IMR-90 (cell line): ENCODE results near the gene DEGS2. TPM values are rescaled to one million over a fixed set of nuclear protein-coding genes. Genes with fewer than 3 reads are reported as not detected.

ENCODE experiments used
- ATAC-seq: fragments of 200-7000 bp; cut with Tn5 transposase; 2 replicates; pipeline ENCODE4 v1.9.1; 2020; ENCODE audit warnings: low read depth, mild to moderate bottlenecking, moderate library complexity
- BruUV-seq: library from RNA; stranded (reverse); fragments of 400-500 nt; replicated peaks from 2 replicates; lab custom pipeline; 2021; lab: Mats Ljungman, UMichigan
- CTCF ChIA-PET: fragments of 300-600 bp; formaldehyde crosslinking; extraction: SDS; loops from one replicate; lab custom pipeline; 2021; ENCODE audit warnings: antibody characterized with exemption; lab: Yijun Ruan, JAX
- POLR2A ChIA-PET: fragments of 300-600 bp; sonication (Branson Sonifier 250); formaldehyde crosslinking; loops from one replicate; lab custom pipeline; 2022; ENCODE audit warnings: antibody characterized with exemption; ENCODE audit not compliant: unreplicated experiment; lab: Charles Lee
- DNase-seq: peaks from one replicate; pipeline ENCODE4 v3.0.0; 2013
- H2AFZ ChIP-seq: replicated peaks from 2 replicates; pipeline ENCODE3; 2013; ENCODE audit warnings: low read length, mild to moderate bottlenecking; ENCODE audit not compliant: poor library complexity
- H2AK5ac ChIP-seq: 2 replicates; pipeline ENCODE4 v1.6.1; 2013; ENCODE audit warnings: low read depth, low read length, inconsistent platforms
- H2AK9ac ChIP-seq: replicated peaks from 2 replicates; pipeline ENCODE3; 2013; ENCODE audit warnings: mild to moderate bottlenecking, low read depth, low read length, moderate library complexity; ENCODE audit not compliant: poor library complexity
- H2BK120ac ChIP-seq: 2 replicates; pipeline ENCODE4 v1.6.1; 2013; ENCODE audit warnings: low read depth, low read length, inconsistent platforms
- H2BK15ac ChIP-seq: 3 replicates; pipeline ENCODE4 v1.6.1; 2013; ENCODE audit warnings: low read depth, low read length, inconsistent platforms
- H2BK20ac ChIP-seq: 2 replicates; pipeline ENCODE4 v1.6.1; 2013; ENCODE audit warnings: low read depth, mild to moderate bottlenecking, inconsistent platforms, low read length, moderate library complexity
- H2BK5ac ChIP-seq: 2 replicates; pipeline ENCODE4 v1.6.1; 2013; ENCODE audit warnings: mild to moderate bottlenecking, low read depth, low read length, inconsistent platforms; ENCODE audit not compliant: poor library complexity, severe bottlenecking
- H3K14ac ChIP-seq: replicated peaks from 2 replicates; pipeline ENCODE4 v1.6.1; 2013; ENCODE audit warnings: low read depth, low read length, inconsistent platforms
- H3K18ac ChIP-seq: 2 replicates; pipeline ENCODE4 v1.6.1; 2013; ENCODE audit warnings: low read depth, low read length, control low read depth
- H3K23ac ChIP-seq: 2 replicates; pipeline ENCODE4 v1.6.1; 2013; ENCODE audit warnings: low read depth, low read length, inconsistent platforms
- H3K27ac ChIP-seq: 2 replicates; pipeline ENCODE4 v1.5.1; 2013; ENCODE audit warnings: mild to moderate bottlenecking, control low read depth, low read length; ENCODE audit not compliant: insufficient read depth
- H3K27me3 ChIP-seq: 2 replicates; pipeline ENCODE4 v1.6.1; 2013; ENCODE audit warnings: low read length; ENCODE audit not compliant: control insufficient read depth, insufficient read depth
- H3K36me3 ChIP-seq: 2 replicates; pipeline ENCODE4 v1.6.1; 2013; ENCODE audit warnings: low read length, mixed read lengths; ENCODE audit not compliant: control insufficient read depth, insufficient read depth
- H3K4ac ChIP-seq: 2 replicates; pipeline ENCODE4 v1.6.1; 2013; ENCODE audit warnings: low read depth, low read length, inconsistent platforms
- H3K4me1 ChIP-seq: 2 replicates; pipeline ENCODE4 v1.6.1; 2013; ENCODE audit warnings: low read length, mixed read lengths; ENCODE audit not compliant: control insufficient read depth, insufficient read depth
- H3K4me2 ChIP-seq: 2 replicates; pipeline ENCODE4 v1.6.1; 2013; ENCODE audit warnings: low read depth, mild to moderate bottlenecking, control low read depth, low read length, moderate library complexity
- H3K4me3 ChIP-seq: 2 replicates; pipeline ENCODE4 v1.5.1; 2013; ENCODE audit warnings: low read depth, mild to moderate bottlenecking, control low read depth, low read length, moderate library complexity; ENCODE audit not compliant: insufficient read depth
- H3K56ac ChIP-seq: 2 replicates; pipeline ENCODE4 v1.6.1; 2013; ENCODE audit warnings: low read length, inconsistent platforms; ENCODE audit not compliant: insufficient read depth; ENCODE audit errors: extremely low read depth
- H3K79me1 ChIP-seq, 2 experiments: 2 replicates each; pipeline ENCODE4 v1.6.1; 2013; ENCODE audit warnings: low read length in 2 of 2, inconsistent platforms in 1 of 2, low read depth in 1 of 2
- H3K9ac ChIP-seq: 2 replicates; pipeline ENCODE4 v1.6.1; 2013; ENCODE audit warnings: low read depth, low read length, control low read depth
- H3K9me1 ChIP-seq: 2 replicates; pipeline ENCODE4 v1.6.1; 2013; ENCODE audit warnings: low read length, inconsistent platforms; ENCODE audit not compliant: insufficient read depth
- H3K9me3 ChIP-seq: 2 replicates; pipeline ENCODE4 v1.6.1; 2013; ENCODE audit warnings: low read length; ENCODE audit not compliant: control insufficient read depth, insufficient read depth
- H4K20me1 ChIP-seq: 2 replicates; pipeline ENCODE4 v1.6.1; 2013; ENCODE audit warnings: low read length, inconsistent platforms; ENCODE audit not compliant: insufficient read depth
- H4K5ac ChIP-seq: 2 replicates; pipeline ENCODE4 v1.6.1; 2013; ENCODE audit warnings: mild to moderate bottlenecking, low read depth, low read length, control low read depth
- H4K8ac ChIP-seq, 2 experiments: 2 replicates each; pipeline ENCODE4 v1.6.1; 2013; ENCODE audit warnings: low read depth in 2 of 2, low read length in 2 of 2, control low read depth in 1 of 2, inconsistent platforms in 1 of 2
- H4K91ac ChIP-seq: 2 replicates; pipeline ENCODE4 v1.6.1; 2013; ENCODE audit warnings: low read depth, low read length, inconsistent platforms; ENCODE audit not compliant: insufficient read depth
- FOS ChIP-seq: fragments of 150-350 bp; IDR thresholded peaks from 2 replicates; pipeline ENCODE4 v1.6.1; 2016; ENCODE audit warnings: low read depth, low read length
- RAD21 ChIP-seq: IDR thresholded peaks from 2 replicates; pipeline ENCODE4 v1.6.1; 2012; ENCODE audit warnings: low read length, improper control_type of control experiment
- SMC3 ChIP-seq: fragments of 150-350 bp; IDR thresholded peaks from 2 replicates; pipeline ENCODE4 v1.6.1; 2016; ENCODE audit warnings: low read depth, mild to moderate bottlenecking, antibody characterized with exemption, low read length, moderate library complexity
- WGBS, 2 experiments: methylation state at CpG; one replicate each; pipeline versions ENCODE4 v1.1.5 to v1.1.7; 2013; ENCODE audit warnings: missing lambda C conversion rate in 2 of 2; ENCODE audit not compliant: insufficient read length in 1 of 2; ENCODE audit errors: extremely low coverage in 2 of 2; 5-methylcytosine and 5-hydroxymethylcytosine counted together
- dilution Hi-C: fragments of 300-500 bp; cut with HindIII; formaldehyde crosslinking; loops from one replicate; pipeline ENCODE4 v1.14.3; 2018; ENCODE audit warnings: low sequenced_read_pairs; ENCODE audit not compliant: unreplicated experiment
- in situ Hi-C: fragments of 300-500 bp; cut with MboI; formaldehyde crosslinking; loops from 3 replicates; pipeline ENCODE4 v1.14.3; 2019; ENCODE audit warnings: low sequenced_read_pairs, inconsistent platforms, mixed read lengths
- intact Hi-C: fragments of 100-400 bp; cut with micrococcal nuclease; formaldehyde crosslinking; loops from 2 replicates; pipeline ENCODE4 v1.10.0; 2022
- polyA plus RNA-seq, 3 experiments: library from polyadenylated mRNA; depleted of rRNA; stranded (reverse); fragments of >200 nt; gene quantifications; 2 replicates each; pipeline ENCODE4 v1.2.3, GENCODE V29; 2012; ENCODE audit warnings: low replicate concordance in 1 of 3
- total RNA-seq: library from RNA; depleted of rRNA; stranded (reverse); fragments of >200 nt; gene quantifications from 2 replicates; pipeline ENCODE4 v1.2.3, GENCODE V29; 2012
- TF ChIP-seq, protein P1 (sequence below): conservative IDR thresholded peaks from 2 replicates; pipeline ENCODE4 v1.5.1; 2012; ENCODE audit warnings: mild to moderate bottlenecking, low read depth, low read length, improper control_type of control experiment

The DEGS2 gene
- total and polyA plus RNA-seq, 2 of the 4 experiments (the other 2 are of a cell fraction), result not detected

DNA sequence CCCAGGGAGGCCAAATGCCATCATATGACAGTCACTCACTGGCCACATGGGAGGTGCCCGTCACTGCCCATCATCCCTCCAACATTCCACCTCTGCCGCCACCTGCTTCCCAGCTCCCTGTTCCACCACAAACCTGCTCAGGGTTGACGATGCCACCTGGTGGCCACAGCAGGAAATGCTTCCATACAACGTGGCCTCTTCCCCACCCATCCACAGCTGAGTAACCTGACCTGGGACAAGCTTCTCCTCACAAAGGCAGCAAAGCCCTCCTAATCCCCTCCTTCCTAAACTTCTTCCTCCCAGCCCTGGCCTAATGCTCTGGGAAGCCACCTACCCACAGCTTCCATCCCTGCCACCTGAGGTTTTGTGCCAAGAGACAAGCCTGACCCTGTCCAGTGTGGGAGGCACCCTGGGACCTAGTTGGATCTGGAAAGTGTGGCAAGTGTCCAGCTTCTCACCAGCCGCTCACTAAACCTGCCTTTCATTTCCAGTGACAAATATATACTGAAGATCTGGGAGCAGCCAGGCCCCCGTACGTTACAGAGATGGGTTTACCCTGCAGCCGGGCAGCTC, 4.3 kb downstream of the DEGS2 start:
- ChIA-PET POLR2A (no interaction called here), CTCF (no interaction called here)
- Histone ChIP-seq H2BK120ac (no peak overlapping the region), H4K5ac (no peak overlapping the region), H3K9ac (no peak overlapping the region), H3K36me3 (no peaks in the 10 kb centered on the region), H2AFZ (no peak overlapping the region), H3K56ac (no peak overlapping the region), H3K27me3 (peaks cover 37% of the 10 kb centered on the region), H3K4me2 (no peak overlapping the region), H2BK5ac (no peak overlapping the region), H2AK5ac (no peak overlapping the region), H3K9me1 (no peaks in the 10 kb centered on the region), H4K8ac (no peak overlapping the region), H3K79me1 (no peaks in the 10 kb centered on the region), H3K27ac (no peak overlapping the region), H3K9me3 (peaks cover 15% of the 10 kb centered on the region), H2BK20ac (no peak overlapping the region), H4K91ac (no peak overlapping the region), H2AK9ac (no peak overlapping the region), H3K18ac (no peak overlapping the region), H3K4ac (no peak overlapping the region), H3K23ac (no peak overlapping the region), H3K4me3 (no peak overlapping the region), H4K20me1 (no peaks in the 10 kb centered on the region), H3K4me1 (no peaks in the 10 kb centered on the region), H3K14ac (no peak overlapping the region), H2BK15ac (no peak overlapping the region)
- ATAC-seq (no peak), DNase-seq (no peak)
- dilution Hi-C loops (no loop called here), intact Hi-C loops (no loop called here), in situ Hi-C loops (no loop called here)
- TF ChIP-seq SMC3 (peak; percentile 29), RAD21 (peak; percentile 29), FOS (no peak)
- TF ChIP-seq, protein P1, sequence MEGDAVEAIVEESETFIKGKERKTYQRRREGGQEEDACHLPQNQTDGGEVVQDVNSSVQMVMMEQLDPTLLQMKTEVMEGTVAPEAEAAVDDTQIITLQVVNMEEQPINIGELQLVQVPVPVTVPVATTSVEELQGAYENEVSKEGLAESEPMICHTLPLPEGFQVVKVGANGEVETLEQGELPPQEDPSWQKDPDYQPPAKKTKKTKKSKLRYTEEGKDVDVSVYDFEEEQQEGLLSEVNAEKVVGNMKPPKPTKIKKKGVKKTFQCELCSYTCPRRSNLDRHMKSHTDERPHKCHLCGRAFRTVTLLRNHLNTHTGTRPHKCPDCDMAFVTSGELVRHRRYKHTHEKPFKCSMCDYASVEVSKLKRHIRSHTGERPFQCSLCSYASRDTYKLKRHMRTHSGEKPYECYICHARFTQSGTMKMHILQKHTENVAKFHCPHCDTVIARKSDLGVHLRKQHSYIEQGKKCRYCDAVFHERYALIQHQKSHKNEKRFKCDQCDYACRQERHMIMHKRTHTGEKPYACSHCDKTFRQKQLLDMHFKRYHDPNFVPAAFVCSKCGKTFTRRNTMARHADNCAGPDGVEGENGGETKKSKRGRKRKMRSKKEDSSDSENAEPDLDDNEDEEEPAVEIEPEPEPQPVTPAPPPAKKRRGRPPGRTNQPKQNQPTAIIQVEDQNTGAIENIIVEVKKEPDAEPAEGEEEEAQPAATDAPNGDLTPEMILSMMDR, result peak; percentile 44; the same call in 1 of the 2 replicates
- BruUV-seq, result no TSS peak
- WGBS, 2 experiments, result 0% methylated on average over 1 of the region's 8 CpGs; no CpG with 5 or more reads in 1 of the 2 experiments
